Skeletal muscle cell (primary cell): ENCODE results near the gene ALDH1A3.
A peak's percentile ranks its signal among the peaks of the same experiment; 100 is the strongest.
"Not testable (repeated sequence)": the region's sequence is repeated elsewhere in the genome, so short reads cannot be mapped to it uniquely, and the experiment has no call there.

Experiments
- DNase-seq: peaks from one replicate; pipeline ENCODE4 v3.0.0-alpha.2; 2010; ENCODE audit warnings: low read depth
- H3K4me3 ChIP-seq: 2 replicates; pipeline ENCODE4 v1.5.1; 2011; ENCODE audit warnings: low read depth, mild to moderate bottlenecking, control low read depth, low read length, moderate library complexity

ALDH1A3 gene

DNA sequence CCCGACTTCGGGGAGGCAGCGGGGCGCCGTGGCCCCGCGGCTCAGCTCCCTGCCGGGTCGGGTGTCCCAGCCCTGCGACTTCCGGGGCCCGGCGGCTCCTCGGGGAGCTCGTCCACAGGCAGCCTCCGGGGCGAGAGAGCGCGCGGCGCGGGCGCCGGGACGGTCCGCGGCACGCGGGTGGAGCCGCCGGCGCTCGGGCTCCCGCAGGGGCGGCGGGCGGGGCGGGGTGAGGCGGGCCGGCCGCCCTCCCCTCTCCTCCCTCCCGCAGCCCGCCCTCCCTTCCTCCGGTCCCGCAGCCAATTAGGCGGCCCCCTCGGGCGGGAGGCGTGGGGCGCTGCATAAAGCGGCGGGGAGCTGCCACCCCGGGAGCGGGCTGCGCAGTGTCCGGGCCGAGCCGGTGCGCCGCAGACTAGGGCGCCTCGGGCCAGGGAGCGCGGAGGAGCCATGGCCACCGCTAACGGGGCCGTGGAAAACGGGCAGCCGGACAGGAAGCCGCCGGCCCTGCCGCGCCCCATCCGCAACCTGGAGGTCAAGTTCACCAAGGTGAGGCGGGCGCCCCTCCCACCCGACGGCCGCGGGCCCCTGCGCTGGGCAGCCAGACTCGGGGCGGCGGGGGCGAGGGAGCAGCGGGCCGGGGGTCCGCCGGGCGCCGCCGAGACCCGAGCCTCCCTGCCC, at the start of gene ALDH1A3:
Gene ALDH1A3 (plus strand): TSS at position 368 of the 675 bp plus-strand sequence. CDS start 77 bp downstream, at position 445.
- DNase-seq = no peak
- peak within 1 kb of the TSS; percentile 51 for H3K4me3 ChIP-seq

DNA sequence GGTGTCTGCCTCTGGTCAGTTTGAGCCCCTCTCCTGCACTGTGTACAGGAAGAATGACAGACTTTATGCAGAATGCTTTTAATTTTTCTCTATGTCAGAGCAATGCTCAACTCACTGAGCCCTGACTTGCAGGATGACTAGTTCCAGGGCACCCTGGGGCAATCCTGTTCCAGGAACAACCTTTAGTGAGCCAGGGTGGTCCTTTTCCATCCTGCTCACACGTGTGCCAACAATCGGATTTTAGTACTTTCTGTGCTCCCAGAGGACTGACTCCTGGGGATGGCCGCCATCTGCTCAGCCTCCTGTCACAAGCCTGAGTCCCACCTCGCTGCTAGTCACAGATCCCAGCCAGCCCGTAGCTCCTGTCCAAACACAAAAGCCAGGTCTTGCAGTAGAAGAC, 48.2 kb upstream of the ALDH1A3 start:
- H3K4me3 ChIP-seq = no peak overlapping the region
- DNase-seq = no peak

DNA sequence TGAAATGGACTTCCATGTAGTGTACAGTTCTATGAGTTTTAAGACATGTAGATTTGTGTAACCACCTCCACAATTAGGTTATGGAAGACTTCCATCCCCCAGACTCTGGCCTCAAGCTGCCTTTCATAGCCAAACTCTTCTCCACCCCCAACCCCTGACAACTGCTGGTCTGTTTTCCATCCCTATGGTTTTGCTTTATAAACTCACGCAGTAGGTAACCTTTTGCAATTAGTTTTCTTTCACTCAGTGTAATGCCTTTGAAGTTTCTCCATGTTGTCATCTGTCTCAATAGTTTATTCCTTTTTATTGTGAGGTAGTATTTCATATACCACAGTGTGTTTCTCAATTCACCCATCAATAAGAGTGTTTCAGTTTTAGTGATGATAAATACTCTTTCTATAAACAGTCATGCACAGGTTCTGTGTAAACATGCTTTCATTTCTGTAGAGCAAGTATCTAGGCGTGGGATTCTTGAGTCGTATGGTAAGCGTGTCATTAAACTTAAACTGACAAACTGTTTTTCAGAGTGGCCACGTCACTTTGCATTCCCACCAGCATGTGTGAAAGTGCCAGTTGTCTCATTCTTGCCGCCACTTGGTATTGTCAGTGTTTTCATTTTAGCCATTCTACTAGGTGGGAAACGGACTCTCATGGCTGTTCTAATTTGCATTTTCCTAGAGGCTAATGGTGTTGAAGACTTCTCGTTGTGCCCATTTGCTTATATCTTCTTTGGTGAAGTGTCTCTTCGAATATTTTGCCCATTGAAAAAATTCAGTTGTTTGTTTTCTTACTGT, 47.3 kb upstream of the ALDH1A3 start:
- DNase-seq = no peak
- H3K4me3 ChIP-seq = no peak overlapping the region

DNA sequence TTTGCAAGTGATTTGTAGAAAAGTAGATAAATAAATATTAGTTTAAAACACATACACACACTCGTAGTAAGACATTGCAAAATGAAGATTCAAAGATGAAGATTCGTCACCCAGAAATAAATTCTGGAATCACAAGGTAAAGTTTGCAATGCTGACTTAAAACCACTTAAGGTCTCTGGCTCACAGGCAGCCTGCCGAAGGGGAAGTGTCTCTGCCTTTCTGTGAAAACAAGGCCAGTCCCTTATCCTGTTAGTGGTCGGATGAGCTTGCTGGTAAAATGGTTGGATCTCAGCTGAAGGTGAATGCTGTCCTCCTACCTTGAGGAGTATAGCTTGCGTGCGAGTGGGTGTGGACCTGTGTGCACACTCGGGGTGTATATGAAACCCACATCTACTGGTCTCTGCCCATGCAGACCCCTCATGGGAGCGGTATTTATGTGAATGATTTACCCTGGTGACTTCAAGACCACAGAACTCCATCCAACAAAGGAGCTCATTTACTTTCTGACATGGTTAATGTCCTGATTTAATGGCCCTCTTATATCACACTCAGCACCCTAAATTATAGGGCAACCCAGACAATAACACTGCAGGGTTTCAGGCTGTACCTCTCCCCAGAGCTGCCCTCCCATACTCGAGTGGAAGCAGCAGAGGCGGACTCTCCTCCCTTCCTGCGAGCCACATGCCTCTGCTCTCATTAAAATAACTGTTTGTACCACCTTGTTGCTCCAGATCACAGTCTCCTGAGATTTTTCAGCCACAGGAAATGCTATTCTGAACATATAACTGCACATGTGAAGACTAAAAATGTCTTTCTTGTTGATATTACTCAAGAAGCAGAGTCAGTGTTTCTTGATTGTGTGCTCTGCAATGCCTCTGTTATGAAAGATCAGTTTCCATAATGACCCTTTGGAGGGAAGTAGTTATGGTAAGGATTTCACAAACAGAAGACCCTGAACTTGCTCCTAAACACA, 45.9 kb upstream of the ALDH1A3 start:
- DNase-seq = no peak
- no peak overlapping the region for H3K4me3 ChIP-seq

DNA sequence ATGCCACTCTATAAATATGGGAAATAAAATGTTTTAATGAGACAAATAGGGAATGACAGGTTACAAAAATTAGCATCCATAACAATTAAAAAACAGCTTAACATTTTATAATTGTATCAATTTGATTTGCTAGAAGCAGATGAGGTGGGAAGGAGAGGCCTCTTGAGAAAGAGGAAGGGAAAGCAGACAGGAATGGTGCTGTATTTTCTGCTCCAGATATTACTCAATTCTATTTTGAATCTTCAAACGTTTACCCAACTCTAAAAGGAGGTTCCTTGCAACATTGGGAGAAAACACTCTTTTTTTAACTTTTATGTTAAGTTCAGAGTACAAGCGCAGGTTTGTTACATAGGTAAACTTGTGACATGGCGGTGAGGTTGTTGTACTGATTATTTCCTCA, 44.9 kb upstream of the ALDH1A3 start:
- no peak overlapping the region for H3K4me3 ChIP-seq
- no peak for DNase-seq

DNA sequence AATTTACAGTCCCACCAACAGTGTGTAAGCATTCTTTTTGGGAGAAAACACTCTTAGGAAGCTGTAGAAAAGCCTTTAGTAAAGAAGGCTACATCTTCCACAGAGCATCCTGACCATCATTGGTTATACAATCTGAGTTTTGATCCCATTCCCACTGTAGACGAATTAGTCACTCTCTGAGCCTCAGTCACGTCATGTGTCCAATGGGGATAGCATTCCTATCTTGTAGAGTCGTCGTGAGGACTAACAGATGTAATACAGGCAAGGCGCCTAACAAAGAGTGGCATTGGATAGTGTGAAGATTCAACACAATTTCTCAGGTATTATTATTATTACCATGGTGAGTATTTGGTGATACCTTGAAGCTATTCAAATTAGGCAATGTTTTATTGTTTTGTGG, 44.0 kb upstream of the ALDH1A3 start:
- no peak for DNase-seq
- no peak overlapping the region for H3K4me3 ChIP-seq

DNA sequence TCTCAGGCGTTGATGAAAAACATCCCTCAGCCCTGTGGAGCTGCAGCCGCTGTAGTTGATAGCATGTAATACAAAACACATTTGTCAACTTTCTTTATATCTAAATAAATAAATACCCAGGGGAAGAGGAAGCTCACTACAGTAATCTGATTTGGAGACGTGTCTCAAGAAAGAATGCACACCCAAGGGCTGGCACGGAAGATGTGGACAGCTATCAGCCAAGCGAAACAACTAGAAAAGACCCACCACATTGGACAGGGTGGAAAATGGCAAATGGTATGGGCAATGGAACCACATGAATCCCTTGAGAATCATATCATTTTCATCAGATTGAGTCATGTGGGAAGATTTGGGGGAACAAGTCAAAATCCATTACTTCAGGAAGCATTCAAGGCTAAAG, 43.1 kb upstream of the ALDH1A3 start:
- DNase-seq = no peak
- no peak overlapping the region for H3K4me3 ChIP-seq

DNA sequence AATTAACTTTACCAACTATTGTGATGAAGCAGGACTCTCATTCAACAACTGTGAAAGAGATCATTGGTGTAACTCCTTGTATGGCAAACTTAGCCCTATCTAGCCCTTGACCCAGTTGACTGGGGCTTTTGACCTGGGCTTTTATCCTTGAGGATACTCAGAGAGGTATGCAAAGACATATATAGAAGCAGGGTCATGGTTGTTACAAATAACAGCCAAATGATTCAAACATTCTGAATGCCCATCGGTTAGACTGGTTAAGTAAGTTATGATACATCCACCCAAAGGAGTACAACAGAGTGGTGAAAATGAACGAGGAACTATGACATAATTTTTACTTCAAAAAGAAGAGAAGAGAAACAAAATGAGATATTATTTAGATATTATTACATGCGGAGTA, 38.2 kb upstream of the ALDH1A3 start:
- H3K4me3 ChIP-seq = no peak overlapping the region
- DNase-seq = no peak

DNA sequence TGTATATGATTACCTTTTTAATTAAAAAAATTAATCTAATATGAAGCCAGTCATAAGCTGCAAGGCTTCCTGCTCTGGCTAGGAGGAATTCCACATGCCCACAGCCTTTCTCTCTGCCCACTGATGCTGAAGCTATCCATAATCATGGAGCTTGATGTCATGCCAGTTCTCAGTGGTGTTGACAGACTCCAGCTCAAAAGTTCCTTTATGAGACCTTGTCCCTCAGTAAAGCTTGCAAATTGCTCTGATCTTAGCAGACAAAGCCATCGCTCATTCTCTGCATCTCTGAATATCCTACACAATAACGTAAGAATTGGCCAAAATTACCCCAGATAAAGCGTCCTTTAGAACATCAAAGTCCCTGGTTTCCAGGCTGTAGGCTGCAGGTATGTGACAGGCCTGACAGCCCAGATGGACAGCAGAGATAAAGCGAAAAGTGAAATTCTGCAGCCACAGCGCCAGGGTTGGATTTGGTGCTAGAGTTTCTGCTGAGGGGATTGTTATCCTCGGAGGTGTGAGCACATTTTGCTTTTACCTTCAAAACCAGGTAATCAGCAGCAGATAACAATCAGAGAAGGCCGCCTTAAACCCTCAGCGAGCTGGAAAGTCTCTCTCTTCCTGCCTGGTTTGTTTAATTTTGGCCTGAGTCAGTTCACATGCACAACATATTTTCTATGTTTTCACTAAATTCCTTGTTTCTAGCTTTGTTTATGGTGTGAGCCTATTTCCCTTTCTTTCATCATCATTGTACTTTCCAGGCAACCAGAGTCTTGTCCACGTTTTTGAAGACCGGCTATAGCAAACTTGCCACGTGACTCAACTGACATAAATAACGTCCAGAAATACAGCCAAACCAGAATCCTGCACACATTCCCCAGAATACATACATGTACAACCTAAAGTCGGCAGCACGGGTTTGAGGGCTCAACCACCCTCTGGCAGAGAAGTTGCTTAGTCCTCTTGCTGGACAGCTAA, 36.6 kb upstream of the ALDH1A3 start:
- DNase-seq = peak; percentile 36
- H3K4me3 ChIP-seq = no peak overlapping the region

DNA sequence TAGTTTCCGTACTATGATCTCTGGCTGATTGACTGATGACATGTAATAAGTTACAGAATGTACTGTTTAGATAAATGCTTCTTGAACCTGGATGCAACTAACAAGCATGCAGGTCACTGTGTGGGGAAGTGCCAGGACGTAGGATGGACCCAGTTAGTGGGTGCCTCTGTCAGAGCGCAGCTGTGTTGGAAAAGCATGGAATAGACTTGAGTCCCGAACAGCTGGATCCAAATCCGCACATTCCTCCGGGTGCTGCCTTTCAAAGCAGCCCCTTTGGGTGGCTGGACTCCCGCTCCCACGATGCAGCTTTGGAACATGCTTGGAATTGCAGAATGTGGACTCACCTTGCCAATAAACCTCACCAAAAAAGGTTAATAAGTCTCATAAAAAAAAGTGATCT, 35.5 kb upstream of the ALDH1A3 start:
- no peak for DNase-seq
- H3K4me3 ChIP-seq = no peak overlapping the region

DNA sequence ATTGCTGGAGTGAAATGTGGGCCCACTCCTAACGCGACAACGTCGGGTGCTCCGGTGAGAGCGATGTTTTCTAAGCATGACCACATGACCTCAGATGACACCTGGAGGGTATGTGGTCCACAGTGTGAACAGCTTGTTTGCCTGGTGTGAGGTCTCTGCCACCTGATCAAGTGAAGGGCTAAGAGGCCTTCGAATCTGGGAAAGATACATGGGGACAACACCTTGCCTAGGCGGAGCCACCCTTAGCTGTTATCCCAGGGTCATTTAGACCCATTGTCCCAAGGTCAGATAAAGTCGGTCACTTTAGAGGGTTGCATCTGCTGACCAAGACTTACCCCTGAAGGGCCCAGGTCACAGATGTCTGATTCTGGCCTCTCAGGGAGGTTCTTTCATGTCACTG, 34.9 kb upstream of the ALDH1A3 start:
- no peak overlapping the region for H3K4me3 ChIP-seq
- DNase-seq = no peak

DNA sequence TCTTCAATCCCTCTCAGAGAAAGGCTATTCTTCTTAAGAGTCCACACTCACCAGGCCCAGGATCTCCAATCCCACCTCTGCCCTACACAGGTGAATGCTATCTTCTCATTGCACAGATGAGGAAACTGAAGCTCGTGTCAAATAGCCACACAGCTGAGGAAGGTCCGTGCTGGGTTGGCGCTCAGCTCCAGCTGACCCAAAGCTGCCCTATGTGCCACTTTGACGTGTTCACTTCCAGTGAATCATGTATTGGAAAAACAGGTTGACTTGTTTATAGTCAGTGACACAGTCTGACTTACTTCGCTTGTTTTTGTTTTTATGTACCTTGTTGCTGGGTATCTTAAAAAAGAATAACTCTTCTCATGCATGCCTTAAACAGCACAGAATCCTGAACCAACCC, 32.4 kb upstream of the ALDH1A3 start:
- DNase-seq = no peak
- no peak overlapping the region for H3K4me3 ChIP-seq

DNA sequence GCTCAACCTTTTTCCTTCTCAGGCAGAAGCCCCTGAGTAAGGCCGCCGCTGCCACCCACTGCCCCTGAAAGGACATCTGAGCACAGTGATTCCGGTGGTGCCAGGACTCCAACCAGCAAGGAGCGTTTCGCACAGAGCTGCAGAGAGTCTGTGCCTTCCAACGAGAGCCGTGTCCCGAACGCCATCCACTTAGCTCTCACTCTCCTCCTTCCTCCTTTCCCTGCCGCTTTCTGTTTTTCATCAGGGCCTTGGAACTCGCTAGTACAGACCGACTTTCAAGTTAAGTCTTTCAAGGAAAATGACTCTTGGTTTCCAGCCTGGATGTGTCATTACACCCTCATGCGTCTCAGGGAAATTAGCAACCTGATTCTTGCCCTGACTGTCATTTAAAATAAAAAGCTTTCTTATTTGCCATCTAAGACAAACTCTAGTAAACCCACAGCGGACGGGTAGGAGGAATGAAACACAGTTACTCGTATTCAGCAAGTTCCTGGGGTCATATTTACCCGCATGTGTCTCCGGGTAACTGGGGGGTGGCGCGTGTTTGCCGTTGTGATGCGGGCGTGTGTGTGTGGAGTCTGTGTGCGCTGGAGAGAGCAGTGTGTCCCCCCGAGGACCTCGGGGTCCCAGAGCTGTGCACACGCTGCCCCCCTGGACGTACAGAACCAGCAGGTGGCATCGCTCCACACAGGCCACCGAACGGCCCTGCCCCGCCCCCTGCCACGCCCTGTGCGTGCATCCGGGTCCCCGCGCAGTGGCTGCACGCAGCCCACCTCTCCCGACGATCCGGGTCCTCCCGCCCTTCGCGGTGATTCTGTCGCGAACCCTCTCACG, 30.4 kb upstream of the ALDH1A3 start:
- peak overlapping the region; percentile 60 for H3K4me3 ChIP-seq
- no peak for DNase-seq

DNA sequence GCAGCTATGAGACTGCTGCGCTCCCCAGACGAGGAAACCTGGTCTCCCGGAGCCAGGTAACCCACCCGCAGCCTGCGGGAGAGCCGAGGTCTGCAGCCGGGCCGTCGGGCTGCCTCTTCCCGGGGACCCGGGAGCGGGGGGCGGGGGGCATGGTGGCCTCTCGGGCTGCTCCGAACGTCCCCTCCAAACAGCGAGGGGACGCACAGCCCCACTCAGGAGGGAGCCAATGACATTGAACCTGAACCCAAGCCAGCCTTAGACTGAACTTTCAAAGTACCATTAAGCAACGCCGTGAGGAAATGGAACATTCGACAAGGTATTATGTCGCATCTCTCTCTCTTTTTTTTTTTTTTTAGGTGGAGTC, 29.8 kb upstream of the ALDH1A3 start:
- DNase-seq = no peak
- H3K4me3 ChIP-seq = peak overlapping the region; percentile 60

DNA sequence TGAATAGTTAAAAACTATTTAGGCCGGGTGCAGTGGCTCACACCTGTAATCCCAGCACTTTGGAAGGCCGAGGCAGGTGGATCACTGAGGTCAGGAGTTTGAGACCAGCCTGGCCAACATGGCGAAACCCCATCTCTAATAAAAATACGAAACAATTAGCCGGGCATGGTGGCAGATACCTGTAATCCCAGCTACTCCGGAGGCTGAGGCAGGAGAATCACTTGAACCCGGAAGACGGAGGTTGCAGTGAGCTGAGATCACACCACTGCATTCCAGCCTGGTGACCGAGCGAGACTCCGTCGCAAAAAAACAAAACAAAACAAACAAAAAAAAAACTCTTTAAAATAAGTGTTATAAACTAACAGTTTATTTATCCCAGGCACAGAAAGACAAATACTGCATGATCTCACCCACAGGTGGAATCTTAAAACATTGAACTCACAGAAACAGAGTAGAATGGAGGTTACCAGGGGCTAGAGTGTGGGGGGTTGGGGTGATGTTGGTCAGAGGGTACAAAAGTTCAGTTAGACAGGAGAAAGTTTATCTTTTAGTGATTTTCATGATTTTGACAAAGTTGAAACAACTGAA, 28.1 kb upstream of the ALDH1A3 start:
- not testable (repeated sequence) for DNase-seq, H3K4me3 ChIP-seq

DNA sequence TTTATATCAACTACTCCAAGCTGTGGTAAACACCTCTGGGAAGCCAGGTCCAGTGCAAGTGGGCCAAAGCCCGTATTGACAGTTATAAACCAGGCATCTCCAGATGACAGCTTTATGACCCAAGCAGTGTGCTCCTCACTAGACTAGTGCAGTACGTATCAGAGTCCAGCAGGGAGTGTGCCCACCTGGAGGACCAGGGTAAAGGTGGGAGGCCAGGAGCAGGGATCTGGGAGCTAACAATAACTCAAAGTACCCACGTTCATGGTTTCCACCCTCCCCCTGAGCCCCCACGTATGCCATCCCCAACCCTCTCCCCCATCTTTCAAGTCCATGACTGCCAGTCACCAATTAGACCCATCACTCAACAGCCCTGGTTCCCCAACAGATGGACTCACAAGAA, 27.0 kb upstream of the ALDH1A3 start:
- no peak overlapping the region for H3K4me3 ChIP-seq
- no peak for DNase-seq

DNA sequence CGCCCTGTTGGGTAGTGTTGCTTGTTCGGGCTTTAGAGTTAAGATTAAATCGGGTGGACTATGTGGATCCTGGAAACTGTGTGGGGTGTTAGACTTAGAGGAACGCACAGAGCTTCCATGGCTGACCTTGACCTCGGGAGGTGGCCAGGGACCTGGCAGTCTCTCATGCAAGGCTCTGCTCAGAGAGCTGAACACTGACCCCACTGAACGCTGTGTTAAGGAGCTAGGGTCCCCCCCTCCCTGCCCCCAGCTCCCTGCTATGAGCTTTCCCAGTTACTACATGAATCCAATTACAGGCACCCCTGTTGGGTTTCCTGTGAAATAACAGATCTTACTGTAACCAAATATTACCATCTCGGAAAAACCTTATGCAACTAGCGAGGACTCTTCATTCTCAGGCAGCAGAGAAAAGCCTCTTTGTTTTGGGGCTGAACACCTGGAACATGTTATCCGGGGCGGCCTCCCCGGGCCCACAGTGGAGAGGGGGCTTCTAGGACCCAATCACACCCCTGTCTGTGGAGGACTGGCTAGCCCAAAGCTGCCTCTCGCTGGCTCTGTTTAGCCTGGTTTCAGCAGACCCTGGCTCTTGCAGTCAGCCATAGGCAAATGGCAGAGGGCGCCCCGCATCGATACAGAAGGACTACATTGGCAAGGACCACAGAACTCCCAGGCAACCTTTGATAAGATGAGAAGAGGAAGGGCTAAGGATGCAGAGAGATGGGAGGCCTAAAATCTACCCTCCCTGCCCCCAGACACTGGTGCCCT, 25.8 kb upstream of the ALDH1A3 start:
- no peak overlapping the region for H3K4me3 ChIP-seq
- DNase-seq = no peak
